ENCODE results near the gene CLCN6. TPM values are rescaled to one million over a fixed set of nuclear protein-coding genes. Genes with fewer than 3 reads are reported as not detected.

Gene CLCN6
- total RNA-seq, 1 donor from 2014 or later, result 18.6 TPM

DNA sequence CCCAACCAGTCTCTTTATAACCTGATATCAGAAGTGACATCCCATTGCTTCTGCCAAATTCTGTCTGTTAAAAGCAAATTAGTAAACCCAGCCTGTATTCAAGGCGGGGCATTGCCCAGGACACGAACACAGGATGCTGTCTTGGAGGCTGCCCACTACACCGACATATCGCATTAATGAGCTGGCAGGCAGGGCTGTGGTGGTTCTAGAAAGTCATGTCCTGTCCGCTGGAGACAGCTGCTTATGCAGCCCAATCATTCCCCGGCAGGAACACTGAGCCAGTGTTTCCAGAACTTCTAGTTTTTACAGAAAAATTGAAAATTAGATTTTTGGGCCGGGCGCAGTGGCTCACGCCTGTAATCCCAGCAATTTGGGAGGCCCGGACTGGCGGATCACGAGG lies 24.7 kb upstream of the CLCN6 start:
- peaks cover 0 to 11% of the 10 kb centered on the region in 2 donors for H3K4me1 ChIP-seq
- TF ChIP-seq, protein P1, sequence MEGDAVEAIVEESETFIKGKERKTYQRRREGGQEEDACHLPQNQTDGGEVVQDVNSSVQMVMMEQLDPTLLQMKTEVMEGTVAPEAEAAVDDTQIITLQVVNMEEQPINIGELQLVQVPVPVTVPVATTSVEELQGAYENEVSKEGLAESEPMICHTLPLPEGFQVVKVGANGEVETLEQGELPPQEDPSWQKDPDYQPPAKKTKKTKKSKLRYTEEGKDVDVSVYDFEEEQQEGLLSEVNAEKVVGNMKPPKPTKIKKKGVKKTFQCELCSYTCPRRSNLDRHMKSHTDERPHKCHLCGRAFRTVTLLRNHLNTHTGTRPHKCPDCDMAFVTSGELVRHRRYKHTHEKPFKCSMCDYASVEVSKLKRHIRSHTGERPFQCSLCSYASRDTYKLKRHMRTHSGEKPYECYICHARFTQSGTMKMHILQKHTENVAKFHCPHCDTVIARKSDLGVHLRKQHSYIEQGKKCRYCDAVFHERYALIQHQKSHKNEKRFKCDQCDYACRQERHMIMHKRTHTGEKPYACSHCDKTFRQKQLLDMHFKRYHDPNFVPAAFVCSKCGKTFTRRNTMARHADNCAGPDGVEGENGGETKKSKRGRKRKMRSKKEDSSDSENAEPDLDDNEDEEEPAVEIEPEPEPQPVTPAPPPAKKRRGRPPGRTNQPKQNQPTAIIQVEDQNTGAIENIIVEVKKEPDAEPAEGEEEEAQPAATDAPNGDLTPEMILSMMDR (IDR thresholded peaks at IDR 0.05), result no peak
- intact Hi-C loops (cut with DNase I), result no loop called here

DNA sequence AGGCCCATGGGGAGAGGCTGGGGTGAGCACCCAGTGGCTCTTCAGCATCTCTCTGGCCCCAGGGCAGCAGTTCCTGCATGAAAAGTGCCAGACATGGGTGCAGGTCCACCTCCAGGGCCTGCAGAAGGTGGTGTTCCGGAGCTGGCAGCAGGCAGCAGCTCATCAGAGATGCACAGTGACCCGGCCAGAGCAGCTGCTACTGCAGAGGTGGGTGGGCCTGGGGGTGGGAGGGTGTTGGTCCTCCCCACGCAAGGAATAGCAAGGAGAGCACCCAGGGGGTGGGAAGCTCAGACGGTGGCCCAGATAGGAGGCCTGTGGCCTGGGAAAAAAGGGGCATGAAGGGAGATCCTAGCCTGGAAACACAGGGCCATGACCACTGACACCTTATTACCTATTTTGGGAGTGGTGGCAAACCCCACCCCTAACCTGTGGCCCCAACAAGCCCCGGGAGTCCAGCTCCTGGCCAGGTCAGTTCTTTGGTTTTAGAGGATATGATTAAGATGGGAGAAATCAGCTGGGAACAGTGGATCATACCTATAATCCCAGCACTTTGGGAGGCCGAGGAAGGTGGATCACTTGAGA lies 23.8 kb upstream of the CLCN6 start:
- Histone ChIP-seq H3K4me3 (no peak overlapping the region), H3K36me3 (no peaks in the 10 kb centered on the region), H3K27me3 (no peaks in the 10 kb centered on the region), H3K4me1 (peaks cover 0 to 19% of the 10 kb centered on the region in 2 donors), H3K27ac (no peak overlapping the region), H3K9me3 (no peaks in the 10 kb centered on the region)
- no peak for DNase-seq (ENCODE audit: low spot score in 2 of 2)
- intact Hi-C loops (cut with DNase I), result no loop called here
- TF ChIP-seq, protein P1 (IDR thresholded peaks at IDR 0.05), result no peak

More for the DNA sequence above, 24.7 kb upstream of the CLCN6 start:
- H3K27me3 ChIP-seq, result no peaks in the 10 kb centered on the region
- no peaks in the 10 kb centered on the region for H3K9me3 ChIP-seq
- DNase-seq (ENCODE audit: low spot score in 2 of 2), result no peak
- H3K27ac ChIP-seq, result no peak overlapping the region
- H3K4me3 ChIP-seq, result no peak overlapping the region
- no peaks in the 10 kb centered on the region for H3K36me3 ChIP-seq

DNA sequence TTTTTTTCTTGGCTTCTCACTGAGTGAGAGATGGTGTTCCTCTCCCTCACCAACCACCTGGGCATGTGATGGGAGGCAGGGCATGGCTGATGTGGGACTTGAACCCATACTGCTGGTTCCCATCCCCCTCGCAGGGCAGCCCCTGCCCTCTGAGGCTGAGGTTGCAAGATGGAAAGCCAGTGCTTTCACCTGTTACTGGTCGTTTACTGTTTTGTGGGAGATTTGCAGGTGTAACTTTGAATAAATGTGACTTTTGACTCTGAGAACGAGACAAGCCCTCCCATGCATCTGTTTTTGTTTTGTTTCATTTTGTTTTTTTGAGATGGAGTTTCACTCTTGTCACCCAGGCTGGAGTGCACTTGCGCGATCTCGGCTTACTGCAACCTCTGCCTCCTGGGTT lies 22.4 kb upstream of the CLCN6 start:
- Histone ChIP-seq H3K4me3 (no peak overlapping the region), H3K9me3 (no peaks in the 10 kb centered on the region), H3K4me1 (peaks cover 9 to 33% of the 10 kb centered on the region in 2 donors), H3K27ac (no peak overlapping the region), H3K27me3 (no peaks in the 10 kb centered on the region), H3K36me3 (no peaks in the 10 kb centered on the region)
- intact Hi-C loops (cut with DNase I), result no loop called here
- no peak for DNase-seq (ENCODE audit: low spot score in 2 of 2)
- TF ChIP-seq, protein P1 (IDR thresholded peaks at IDR 0.05), result no peak

DNA sequence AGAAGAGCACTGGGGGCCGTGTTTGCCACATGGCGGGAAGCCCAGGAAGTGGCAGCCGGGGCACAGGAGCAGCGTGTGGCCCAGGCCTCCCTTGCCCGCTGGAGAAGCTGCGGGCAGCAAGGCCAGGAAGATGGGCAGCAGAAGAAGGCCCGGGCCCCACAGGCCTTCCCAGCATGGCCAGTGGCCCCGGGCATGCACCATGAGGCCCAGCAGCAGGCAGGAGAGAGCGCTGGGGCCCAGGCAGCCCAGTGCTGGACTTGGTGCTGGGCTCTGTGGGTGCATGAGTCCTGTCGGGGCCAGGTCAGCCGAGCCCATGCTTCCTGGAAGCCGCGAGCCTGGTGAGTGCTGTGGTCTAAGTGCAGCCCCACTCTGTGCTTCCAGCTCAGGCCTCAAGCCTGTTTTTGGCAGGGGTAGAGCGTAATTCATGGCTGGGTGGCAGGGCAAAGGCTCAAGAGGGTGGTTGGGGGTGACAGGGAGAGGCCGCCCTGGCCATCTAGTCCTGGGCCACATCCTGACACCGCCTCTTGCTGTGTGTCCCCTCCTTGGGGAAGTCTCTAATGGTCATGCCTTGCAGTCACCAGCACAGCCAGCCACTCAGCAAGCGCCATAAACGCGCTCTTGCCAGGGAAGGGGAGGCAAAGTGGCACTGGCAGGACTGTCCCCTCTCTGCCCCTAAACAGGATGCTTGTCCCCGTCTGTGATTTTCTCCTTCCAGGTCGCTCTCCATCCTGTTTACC lies 21.6 kb upstream of the CLCN6 start:
- H3K36me3 ChIP-seq, result no peaks in the 10 kb centered on the region
- H3K4me1 ChIP-seq, result peaks cover 11 to 40% of the 10 kb centered on the region in 2 donors
- no peaks in the 10 kb centered on the region for H3K9me3 ChIP-seq
- TF ChIP-seq, protein P1 (IDR thresholded peaks at IDR 0.05), result no peak
- H3K27ac ChIP-seq, result peak overlapping the region; percentile 51 to 56
- intact Hi-C loops (cut with DNase I), result no loop called here
- H3K4me3 ChIP-seq, result peak overlapping the region in 1 of 2 donors; percentile 53
- no peak for DNase-seq (ENCODE audit: low spot score in 2 of 2)
- H3K27me3 ChIP-seq, result no peaks in the 10 kb centered on the region

DNA sequence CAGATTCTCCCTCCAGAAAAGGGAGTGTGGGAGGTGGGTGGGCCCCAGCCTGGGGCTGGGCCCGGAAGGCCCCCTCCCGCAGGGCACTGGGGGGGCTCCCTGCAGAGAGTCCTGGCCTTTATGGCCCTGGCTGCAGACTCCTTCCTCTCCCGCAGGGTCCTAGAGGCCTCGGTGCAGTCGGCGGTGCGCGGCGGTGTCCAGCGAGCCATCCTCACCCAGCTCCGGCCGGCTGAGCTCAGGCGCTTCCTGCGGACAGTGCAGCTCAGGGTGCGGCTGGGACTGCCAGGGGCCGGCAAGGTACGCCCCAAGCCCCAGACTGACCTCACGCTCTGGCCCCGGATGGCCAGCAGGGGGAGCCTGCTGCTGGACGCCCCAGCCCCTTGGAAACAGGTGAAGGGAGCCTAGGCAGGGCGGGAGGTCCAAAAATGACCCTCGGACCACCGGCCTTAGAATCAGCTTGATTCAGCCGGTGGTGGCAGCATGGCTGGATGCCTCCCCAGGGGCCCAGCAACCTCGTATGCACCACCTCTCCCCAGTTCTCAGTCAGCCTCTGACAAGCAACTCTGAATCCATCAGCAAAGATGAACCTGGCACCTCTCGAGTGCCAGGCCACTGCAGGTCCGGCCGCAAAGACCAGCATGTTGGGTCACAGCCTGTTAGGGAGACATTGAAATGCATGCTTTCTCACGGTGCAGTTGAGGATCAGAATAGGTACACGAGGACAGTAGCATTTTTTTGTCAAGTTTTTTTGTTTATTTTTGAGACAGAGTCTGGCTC lies 20.8 kb upstream of the CLCN6 start:
- peak overlapping the region; percentile 51 to 56 for H3K27ac ChIP-seq
- TF ChIP-seq, protein P1 (IDR thresholded peaks at IDR 0.05), result peak; percentile 86 to 94 (median 92)
- DNase-seq (ENCODE audit: low spot score in 2 of 2), result peak in 1 of 2 donors; percentile 82
- H3K27me3 ChIP-seq, result no peaks in the 10 kb centered on the region
- no peaks in the 10 kb centered on the region for H3K9me3 ChIP-seq
- H3K4me1 ChIP-seq, result peaks cover 17 to 48% of the 10 kb centered on the region in 2 donors
- peak overlapping the region in 1 of 2 donors; percentile 53 for H3K4me3 ChIP-seq
- intact Hi-C loops (cut with DNase I), result loop anchor here (5.0 kb wide), 1 partner anchor 122 kb away; no protein-coding TSS in a partner anchor
- H3K36me3 ChIP-seq, result peaks cover 0 to 6% of the 10 kb centered on the region in 2 donors

Data from ascending aorta (tissue), 2 donors.